GM12874 (cell line): ENCODE results near the gene MEN1.

Experiments
- TF ChIP-seq, protein P1 (sequence below): IDR thresholded peaks from 2 replicates; pipeline ENCODE4 v1.5.1; 2011; ENCODE audit warnings: low read depth, mild to moderate bottlenecking, control low read depth, low read length, moderate library complexity; ENCODE audit not compliant: insufficient read depth

MEN1 gene

GRCh38 chr11:64842851-64843685, 32.7 kb upstream of the MEN1 start:
- TF ChIP-seq, protein P1, sequence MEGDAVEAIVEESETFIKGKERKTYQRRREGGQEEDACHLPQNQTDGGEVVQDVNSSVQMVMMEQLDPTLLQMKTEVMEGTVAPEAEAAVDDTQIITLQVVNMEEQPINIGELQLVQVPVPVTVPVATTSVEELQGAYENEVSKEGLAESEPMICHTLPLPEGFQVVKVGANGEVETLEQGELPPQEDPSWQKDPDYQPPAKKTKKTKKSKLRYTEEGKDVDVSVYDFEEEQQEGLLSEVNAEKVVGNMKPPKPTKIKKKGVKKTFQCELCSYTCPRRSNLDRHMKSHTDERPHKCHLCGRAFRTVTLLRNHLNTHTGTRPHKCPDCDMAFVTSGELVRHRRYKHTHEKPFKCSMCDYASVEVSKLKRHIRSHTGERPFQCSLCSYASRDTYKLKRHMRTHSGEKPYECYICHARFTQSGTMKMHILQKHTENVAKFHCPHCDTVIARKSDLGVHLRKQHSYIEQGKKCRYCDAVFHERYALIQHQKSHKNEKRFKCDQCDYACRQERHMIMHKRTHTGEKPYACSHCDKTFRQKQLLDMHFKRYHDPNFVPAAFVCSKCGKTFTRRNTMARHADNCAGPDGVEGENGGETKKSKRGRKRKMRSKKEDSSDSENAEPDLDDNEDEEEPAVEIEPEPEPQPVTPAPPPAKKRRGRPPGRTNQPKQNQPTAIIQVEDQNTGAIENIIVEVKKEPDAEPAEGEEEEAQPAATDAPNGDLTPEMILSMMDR = no peak

- TF ChIP-seq, protein P1 = no peak
Measured at GRCh38 chr11:64842366-64842759, 32.0 kb upstream of the MEN1 start.

DNA sequence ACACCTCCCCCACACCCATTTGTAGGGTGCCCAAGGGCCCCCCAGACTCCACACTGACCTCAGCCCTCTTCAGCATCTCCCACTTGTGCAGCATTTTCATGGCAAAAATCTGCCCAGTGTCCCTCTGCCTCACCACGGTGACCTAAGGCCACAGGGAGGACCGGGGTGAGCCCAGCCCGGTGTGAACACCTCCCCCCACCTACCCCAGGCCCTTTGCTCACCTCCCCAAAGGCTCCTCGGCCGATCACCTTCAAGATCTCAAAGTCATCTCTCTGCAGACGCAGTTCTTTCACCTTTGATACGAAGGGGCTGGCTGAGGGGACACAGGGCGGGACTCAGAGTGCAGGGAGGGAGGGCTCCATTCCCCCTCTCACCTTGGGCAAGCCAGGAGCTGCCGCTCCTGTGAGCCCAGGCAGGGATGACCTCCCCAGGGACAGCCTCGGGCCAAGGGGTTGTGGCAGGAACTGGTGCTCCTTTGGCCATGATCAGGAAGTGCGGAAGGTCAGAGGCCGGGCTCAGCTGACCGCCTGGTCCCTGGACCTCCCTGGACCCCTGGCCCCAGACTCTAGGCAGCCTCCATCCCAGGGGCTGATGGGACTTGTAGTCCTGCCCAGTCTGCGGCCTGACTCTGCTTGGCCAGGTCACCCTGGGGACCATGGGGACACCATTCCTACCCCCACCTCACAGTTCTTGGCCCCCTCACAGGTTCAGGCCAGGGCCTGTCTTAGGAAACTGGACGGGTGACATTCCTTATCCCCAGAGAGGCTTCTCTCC, 31.4 kb upstream of the MEN1 start:
- TF ChIP-seq, protein P1 = no peak

GRCh38 chr11:64839887-64840782, 29.8 kb upstream of the MEN1 start:
- TF ChIP-seq, protein P1 = no peak

DNA sequence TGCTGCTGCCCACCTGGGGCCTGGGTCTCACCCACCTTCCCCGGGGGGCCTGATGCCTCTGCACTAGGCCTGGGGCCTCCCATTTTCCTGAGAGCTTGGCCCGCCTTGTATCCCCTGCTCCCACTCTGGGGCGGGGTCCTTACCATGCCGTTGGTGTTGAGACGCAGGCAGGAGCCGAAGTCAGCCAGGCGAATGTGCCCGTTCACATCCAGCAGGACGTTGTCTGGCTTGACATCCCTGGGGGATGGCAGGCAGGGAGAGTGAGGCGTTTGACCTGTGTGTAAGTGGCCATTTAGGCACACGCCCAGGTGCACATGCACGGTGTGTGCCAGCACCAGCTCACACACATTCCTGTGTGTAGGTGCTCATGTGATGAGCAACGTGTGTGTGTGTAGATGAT, 29.0 kb upstream of the MEN1 start:
- TF ChIP-seq, protein P1 = no peak

- TF ChIP-seq, protein P1 = no peak
Measured at GRCh38 chr11:64838600-64839334, 28.4 kb upstream of the MEN1 start.
